ENCODE measurements around the gene PHPT1. TPM values are rescaled to one million over a fixed set of nuclear protein-coding genes. Genes with fewer than 3 reads are reported as not detected.
A peak's percentile ranks its signal among the peaks of the same experiment; 100 is the strongest.

The PHPT1 gene
- total and polyA plus RNA-seq, 12 donors: 310 to 650 (median 336) TPM

DNA sequence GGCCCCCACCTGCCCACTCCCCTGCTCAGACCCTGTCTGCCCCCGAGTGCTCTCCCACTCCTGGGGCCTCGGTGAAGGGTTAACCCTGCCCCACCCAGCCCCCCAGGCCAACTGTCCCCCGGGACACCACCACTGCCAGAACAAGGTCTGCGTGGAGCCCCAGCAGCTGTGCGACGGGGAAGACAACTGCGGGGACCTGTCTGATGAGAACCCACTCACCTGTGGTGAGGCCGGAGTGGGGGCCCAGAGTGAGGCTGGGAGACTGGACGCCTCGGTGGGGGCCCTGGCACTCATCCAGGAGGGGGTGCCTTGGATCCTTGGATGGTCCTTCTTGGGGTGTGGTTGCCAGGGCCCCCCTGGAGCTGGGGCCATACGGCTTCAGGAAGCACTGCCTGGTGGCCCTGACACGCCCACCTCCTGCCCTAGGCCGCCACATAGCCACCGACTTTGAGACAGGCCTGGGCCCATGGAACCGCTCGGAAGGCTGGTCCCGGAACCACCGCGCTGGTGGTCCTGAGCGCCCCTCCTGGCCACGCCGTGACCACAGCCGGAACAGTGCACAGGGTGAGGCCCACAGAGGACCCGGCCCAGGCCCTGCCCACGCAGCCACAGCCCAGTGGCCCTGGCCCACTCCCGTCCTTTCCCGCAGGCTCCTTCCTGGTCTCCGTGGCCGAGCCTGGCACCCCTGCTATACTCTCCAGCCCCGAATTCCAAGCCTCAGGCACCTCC is 5.1 kb downstream of the PHPT1 start:
- DNase-seq (peak in 1 of 2 donors; percentile 22), ATAC-seq (no peak)
- Histone ChIP-seq H3K4me1 (peaks cover 14 to 39% (median 31%) of the 10 kb centered on the region in 9 donors), H3K4me3 (no peak overlapping the region), H3K36me3 (peaks cover 0 to 28% (median 11%) of the 10 kb centered on the region in 9 donors), H3K9me3 (no peaks in the 10 kb centered on the region), H3K27ac (no peak overlapping the region), H3K27me3 (no peaks in the 10 kb centered on the region)
- 81% methylated on average over 30 of the region's 30 CpGs for WGBS, 2 donors
- TF ChIP-seq, protein P1, sequence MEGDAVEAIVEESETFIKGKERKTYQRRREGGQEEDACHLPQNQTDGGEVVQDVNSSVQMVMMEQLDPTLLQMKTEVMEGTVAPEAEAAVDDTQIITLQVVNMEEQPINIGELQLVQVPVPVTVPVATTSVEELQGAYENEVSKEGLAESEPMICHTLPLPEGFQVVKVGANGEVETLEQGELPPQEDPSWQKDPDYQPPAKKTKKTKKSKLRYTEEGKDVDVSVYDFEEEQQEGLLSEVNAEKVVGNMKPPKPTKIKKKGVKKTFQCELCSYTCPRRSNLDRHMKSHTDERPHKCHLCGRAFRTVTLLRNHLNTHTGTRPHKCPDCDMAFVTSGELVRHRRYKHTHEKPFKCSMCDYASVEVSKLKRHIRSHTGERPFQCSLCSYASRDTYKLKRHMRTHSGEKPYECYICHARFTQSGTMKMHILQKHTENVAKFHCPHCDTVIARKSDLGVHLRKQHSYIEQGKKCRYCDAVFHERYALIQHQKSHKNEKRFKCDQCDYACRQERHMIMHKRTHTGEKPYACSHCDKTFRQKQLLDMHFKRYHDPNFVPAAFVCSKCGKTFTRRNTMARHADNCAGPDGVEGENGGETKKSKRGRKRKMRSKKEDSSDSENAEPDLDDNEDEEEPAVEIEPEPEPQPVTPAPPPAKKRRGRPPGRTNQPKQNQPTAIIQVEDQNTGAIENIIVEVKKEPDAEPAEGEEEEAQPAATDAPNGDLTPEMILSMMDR (IDR thresholded peaks at IDR 0.05): no peak
- intact Hi-C loops (cut with DNase I): loop anchor here in 3 of 10 donors (5.0 kb wide), 3 partner anchors 48 to 93 kb away; partner anchors contain the start of genes C8G (in 1 of the 3) and FBXW5 (in 1 of the 3)

DNA sequence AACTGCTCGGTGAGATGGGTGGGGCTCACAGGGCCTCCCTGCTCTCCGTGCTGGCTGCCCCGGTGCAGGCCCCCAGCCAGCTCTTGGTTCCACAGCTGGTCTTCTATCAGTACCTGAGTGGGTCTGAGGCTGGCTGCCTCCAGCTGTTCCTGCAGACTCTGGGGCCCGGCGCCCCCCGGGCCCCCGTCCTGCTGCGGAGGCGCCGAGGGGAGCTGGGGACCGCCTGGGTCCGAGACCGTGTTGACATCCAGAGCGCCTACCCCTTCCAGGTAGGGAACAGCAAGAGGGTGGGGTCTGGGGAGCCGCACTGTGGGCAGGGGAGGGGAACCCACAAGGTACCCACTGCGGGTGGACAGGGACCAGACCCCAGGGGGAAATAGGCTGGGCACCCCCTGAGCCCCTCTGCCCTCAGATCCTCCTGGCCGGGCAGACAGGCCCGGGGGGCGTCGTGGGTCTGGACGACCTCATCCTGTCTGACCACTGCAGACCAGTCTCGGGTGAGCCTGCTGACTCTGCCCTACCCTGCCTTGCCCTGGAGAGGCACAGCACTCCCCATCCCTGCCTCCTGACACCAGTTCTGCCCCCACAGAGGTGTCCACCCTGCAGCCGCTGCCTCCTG is 5.7 kb downstream of the PHPT1 start:
- TF ChIP-seq, protein P1 (IDR thresholded peaks at IDR 0.05): no peak
- H3K4me3 ChIP-seq: no peak overlapping the region
- DNase-seq (peak in 1 of 2 donors; percentile 9), ATAC-seq (no peak)
- H3K27ac ChIP-seq: no peak overlapping the region
- peaks cover 0 to 33% (median 11%) of the 10 kb centered on the region in 9 donors for H3K36me3 ChIP-seq
- H3K9me3 ChIP-seq: no peaks in the 10 kb centered on the region
- no peaks in the 10 kb centered on the region for H3K27me3 ChIP-seq
- intact Hi-C loops (cut with DNase I): loop anchor here in 3 of 10 donors (5.0 kb wide), 3 partner anchors 47 to 92 kb away; partner anchors contain the start of genes C8G (in 1 of the 3) and FBXW5 (in 1 of the 3)
- peaks cover 11 to 42% (median 34%) of the 10 kb centered on the region in 9 donors for H3K4me1 ChIP-seq
- WGBS, 2 donors: 84 to 85% methylated on average over 23 of the region's 23 CpGs

DNA sequence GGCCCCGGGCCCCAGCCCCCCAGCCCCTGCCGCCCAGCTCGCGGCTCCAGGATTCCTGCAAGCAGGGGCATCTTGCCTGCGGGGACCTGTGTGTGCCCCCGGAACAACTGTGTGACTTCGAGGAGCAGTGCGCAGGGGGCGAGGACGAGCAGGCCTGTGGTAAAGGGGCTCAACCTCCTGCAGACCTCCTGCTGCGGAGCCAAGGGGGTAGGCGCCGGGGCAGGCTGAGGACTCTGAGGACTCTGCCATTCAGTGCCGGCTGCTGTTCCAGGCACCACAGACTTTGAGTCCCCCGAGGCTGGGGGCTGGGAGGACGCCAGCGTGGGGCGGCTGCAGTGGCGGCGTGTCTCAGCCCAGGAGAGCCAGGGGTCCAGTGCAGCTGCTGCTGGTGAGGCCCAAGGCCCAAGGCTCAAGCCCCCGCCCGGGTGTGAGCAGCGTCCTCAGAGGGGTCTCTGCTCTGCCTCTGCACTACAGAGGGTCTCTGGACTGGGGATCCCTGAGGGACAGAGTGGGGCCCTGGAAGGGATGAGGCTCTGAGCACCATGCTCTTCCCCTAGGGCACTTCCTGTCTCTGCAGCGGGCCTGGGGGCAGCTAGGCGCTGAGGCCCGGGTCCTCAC is 6.4 kb downstream of the PHPT1 start:
- 79 to 83% methylated on average over 26 of the region's 26 CpGs for WGBS, 2 donors
- DNase-seq (peak in 1 of 2 donors; percentile 30), ATAC-seq (no peak)
- intact Hi-C loops (cut with DNase I): no loop called here
- Histone ChIP-seq H3K9me3 (no peaks in the 10 kb centered on the region), H3K27me3 (no peaks in the 10 kb centered on the region), H3K4me1 (peaks cover 5 to 37% (median 29%) of the 10 kb centered on the region in 9 donors), H3K27ac (no peak overlapping the region), H3K4me3 (no peak overlapping the region), H3K36me3 (peaks cover 0 to 31% (median 9%) of the 10 kb centered on the region in 9 donors)
- TF ChIP-seq, protein P1 (IDR thresholded peaks at IDR 0.05): no peak

DNA sequence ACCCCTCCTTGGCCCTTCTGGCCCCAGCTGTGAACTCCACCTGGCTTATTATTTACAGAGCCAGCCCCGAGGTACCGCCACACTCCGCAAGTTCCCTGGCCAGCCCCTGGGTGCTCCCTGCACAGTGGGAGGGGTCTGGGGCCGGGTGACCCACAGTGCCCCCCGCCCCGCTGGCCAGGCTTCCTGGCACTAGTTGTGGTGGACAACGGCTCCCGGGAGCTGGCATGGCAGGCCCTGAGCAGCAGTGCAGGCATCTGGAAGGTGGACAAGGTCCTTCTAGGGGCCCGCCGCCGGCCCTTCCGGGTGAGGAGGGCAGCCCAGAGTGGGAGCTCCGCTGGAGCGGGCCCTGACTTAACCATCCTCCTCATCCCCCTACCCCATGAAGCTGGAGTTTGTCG is 6.9 kb downstream of the PHPT1 start:
- TF ChIP-seq, protein P1 (IDR thresholded peaks at IDR 0.05): no peak
- WGBS, 2 donors: 76 to 79% methylated on average over 15 of the region's 15 CpGs
- DNase-seq: peak in 1 of 2 donors; percentile 10
- no peak overlapping the region for H3K27ac ChIP-seq
- no peaks in the 10 kb centered on the region for H3K27me3 ChIP-seq
- no peak overlapping the region for H3K4me3 ChIP-seq
- peaks cover 0 to 31% (median 4%) of the 10 kb centered on the region in 9 donors for H3K36me3 ChIP-seq
- peaks cover under 1 to 31% (median 24%) of the 10 kb centered on the region in 9 donors for H3K4me1 ChIP-seq
- H3K9me3 ChIP-seq: no peaks in the 10 kb centered on the region
- intact Hi-C loops (cut with DNase I): no loop called here
- ATAC-seq: no peak

Data from heart right ventricle (tissue), 16 donors.